HepG2 (cell line): ENCODE measurements around the gene ANKRD11. TPM values are rescaled to one million over a fixed set of nuclear protein-coding genes. Genes with fewer than 3 reads are reported as not detected.

Experiments used
- ATF2 ChIP-seq: sonication (generic); formaldehyde crosslinking; IDR thresholded peaks from 2 replicates; pipeline ENCODE4 v1.4.0; 2020; ENCODE audit warnings: missing genetic modification reagents
- FOXK2 ChIP-seq: fragments of 450-650 bp; IDR thresholded peaks from 2 replicates; pipeline ENCODE4 v1.6.1; 2016
- FOXP4 ChIP-seq: sonication (generic); formaldehyde crosslinking; IDR thresholded peaks from 2 replicates; pipeline ENCODE4 v1.4.0; 2020; ENCODE audit warnings: missing genetic modification reagents
- HMGXB3 ChIP-seq: sonication (generic); formaldehyde crosslinking; IDR thresholded peaks from 2 replicates; pipeline ENCODE4 v1.4.0; 2020; ENCODE audit warnings: missing genetic modification reagents, borderline replicate concordance
- KAT8 ChIP-seq: IDR thresholded peaks from 2 replicates; pipeline ENCODE4 v1.6.1; 2016; ENCODE audit warnings: missing genetic modification reagents, missing compliant biosample characterization
- MAFG ChIP-seq: sonication (generic); formaldehyde crosslinking; IDR thresholded peaks from 2 replicates; pipeline ENCODE4 v1.5.1; 2020; ENCODE audit warnings: mild to moderate bottlenecking, missing genetic modification reagents
- MEIS1 ChIP-seq: sonication (generic); formaldehyde crosslinking; IDR thresholded peaks from 2 replicates; pipeline ENCODE4 v1.9.0; 2021; ENCODE audit warnings: mild to moderate bottlenecking, missing genetic modification reagents, moderate library complexity, borderline replicate concordance
- NR2C2 ChIP-seq: sonication (generic); formaldehyde crosslinking; IDR thresholded peaks from 2 replicates; pipeline ENCODE4 v1.4.0; 2020; ENCODE audit warnings: missing genetic modification reagents, mild to moderate bottlenecking, moderate library complexity, borderline replicate concordance
- PRDM10 ChIP-seq: sonication (generic); formaldehyde crosslinking; IDR thresholded peaks from 2 replicates; pipeline ENCODE4 v1.4.0; 2020; ENCODE audit warnings: low read depth, missing genetic modification reagents
- SRF ChIP-seq: IDR thresholded peaks from 2 replicates; pipeline ENCODE4 v1.6.1; 2011; ENCODE audit warnings: mild to moderate bottlenecking, low read depth, low read length, moderate library complexity
- USF2 ChIP-seq, 2 experiments: sonication (generic) in 1 of 2; formaldehyde crosslinking in 1 of 2; IDR thresholded peaks; 2 replicates each; pipeline versions ENCODE4 v1.5.1 to v1.6.1; 2011 to 2020; ENCODE audit warnings: borderline replicate concordance in 1 of 2, low read depth in 1 of 2, low read length in 1 of 2, mild to moderate bottlenecking in 1 of 2, missing genetic modification reagents in 1 of 2, moderate library complexity in 1 of 2
- ZFP1 ChIP-seq: IDR thresholded peaks from 2 replicates; pipeline ENCODE4 v1.6.1; 2016
- ZNF556 ChIP-seq: sonication (generic); formaldehyde crosslinking; IDR thresholded peaks from 2 replicates; pipeline ENCODE4 v1.4.0; 2020; ENCODE audit warnings: mild to moderate bottlenecking, missing genetic modification reagents, borderline replicate concordance
- polyA plus RNA-seq, 8 experiments: library from polyadenylated mRNA; depleted of rRNA in 3 of 8; stranded (reverse) in 7 of 8; unstranded in 1 of 8; fragments of >200 nt; fragmentation: Illumina TruSeq in 4 of 8; extraction: Trizol in 4 of 8; gene quantifications; 2 replicates each; pipeline versions ENCODE4 v1.2.1 to v1.2.3, GENCODE V29; 2011 to 2016; ENCODE audit warnings: low read depth in 4 of 8, missing spikeins in 1 of 8, mixed read lengths in 1 of 8; ENCODE audit not compliant: insufficient read depth in 1 of 8
- total RNA-seq, 5 experiments: library from RNA; depleted of rRNA; stranded (reverse); fragments of >200 nt; fragmentation: Illumina TruSeq; extraction: Trizol; gene quantifications; 2 replicates each; pipeline ENCODE4 v1.2.3, GENCODE V29; 2016; ENCODE audit warnings: low read depth in 1 of 5

The ANKRD11 gene
- total and polyA plus RNA-seq, 2 of the 13 experiments (the other 11 are each of a cell fraction or from before 2014, with no cell fraction given) = 21.4 to 38.4 TPM

- TF ChIP-seq ZNF556 (CRISPR knock-in tag) = peak; percentile 91; the same call in 1 of the 2 replicates
- TF ChIP-seq FOXK2 = 0 out of 2 replicates have a peak, but pooled peaks have one; percentile 7
- TF ChIP-seq KAT8 (CRISPR knock-in tag) = peak; percentile 38; the same call in 1 of the 2 replicates
- TF ChIP-seq PRDM10 (CRISPR knock-in tag) = 0 out of 2 replicates have a peak, but pooled peaks have one; percentile 28
- 0 out of 2 replicates have a peak, but pooled peaks have one; percentile 12 for TF ChIP-seq MAFG (CRISPR knock-in tag)
- TF ChIP-seq ZFP1 = 0 out of 2 replicates have a peak, but pooled peaks have one; percentile 37
- peak; percentile 63; the same call in 1 of the 2 replicates for TF ChIP-seq HMGXB3 (CRISPR knock-in tag)
- TF ChIP-seq ATF2 = 0 out of 2 replicates have a peak, but pooled peaks have one; percentile 44
- TF ChIP-seq USF2 (IDR thresholded peaks at IDR 0.05; ENCODE audit: low read depth, low read length) = no peak
- no peak for TF ChIP-seq USF2 (CRISPR knock-in tag; IDR thresholded peaks at IDR 0.05; ENCODE audit: borderline replicate concordance)
- no peak for TF ChIP-seq SRF
- peak; percentile 82 for TF ChIP-seq NR2C2 (CRISPR knock-in tag)
- TF ChIP-seq MEIS1 = peak; percentile 55; the same call in 1 of the 2 replicates
- 0 out of 2 replicates have a peak, but pooled peaks have one; percentile 26 for TF ChIP-seq FOXP4 (CRISPR knock-in tag)
Measured at GRCh38 chr16:89232107-89232506, 258.3 kb downstream of the ANKRD11 start (continued).
